Kidney glomerular epithelial cell (primary cell): ENCODE measurements around the gene CENPE.

ENCODE experiments used
- DNase-seq: peaks from one replicate; lab custom pipeline; 2025; lab: John Stamatoyannopoulos, UW

The CENPE gene

DNA sequence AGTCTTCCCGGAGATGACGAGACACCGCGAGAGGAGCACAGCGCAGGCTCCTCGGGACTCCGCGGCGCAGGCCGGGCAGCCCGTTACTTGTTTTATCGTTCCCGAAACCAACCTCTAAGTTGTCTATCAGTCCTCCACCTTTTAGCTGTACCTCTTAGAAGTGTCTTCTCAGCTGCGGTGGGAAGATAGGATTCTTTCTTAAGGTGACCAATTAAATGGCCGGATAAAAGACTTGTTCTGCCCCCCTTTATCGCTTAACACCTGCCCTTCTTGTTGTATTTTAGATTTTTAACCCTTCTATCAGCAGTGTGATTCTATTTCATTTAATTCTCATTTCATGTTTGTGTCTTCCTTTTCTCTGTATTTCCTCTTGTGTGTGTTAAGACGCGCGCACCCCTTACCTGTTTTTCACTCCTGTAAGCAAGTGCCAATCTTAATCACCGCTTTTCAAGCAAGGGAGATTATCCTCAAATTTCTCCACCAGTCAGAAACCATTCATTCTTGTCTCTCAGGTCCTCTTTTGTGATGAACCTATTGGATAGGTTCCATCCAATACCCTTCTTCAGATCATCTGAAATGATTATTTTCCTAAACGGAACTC lies 121.3 kb downstream of the CENPE start, which contains the start of gene SLC9B2:
SLC9B2 (minus strand) TSS at position 15 of the 601 bp plus-strand sequence. CDS start 9,211 bp downstream, outside the sequence.
- no peak for DNase-seq

- peak; percentile 60 for DNase-seq
Measured at GRCh38 chr4:103075894-103076746, 122.0 kb downstream of the CENPE start.

GRCh38 chr4:103075435-103075893 lies 122.7 kb downstream of the CENPE start:
- DNase-seq, result no peak

- no peak for DNase-seq
Measured at GRCh38 chr4:103074744-103075434, 123.3 kb downstream of the CENPE start.

DNA sequence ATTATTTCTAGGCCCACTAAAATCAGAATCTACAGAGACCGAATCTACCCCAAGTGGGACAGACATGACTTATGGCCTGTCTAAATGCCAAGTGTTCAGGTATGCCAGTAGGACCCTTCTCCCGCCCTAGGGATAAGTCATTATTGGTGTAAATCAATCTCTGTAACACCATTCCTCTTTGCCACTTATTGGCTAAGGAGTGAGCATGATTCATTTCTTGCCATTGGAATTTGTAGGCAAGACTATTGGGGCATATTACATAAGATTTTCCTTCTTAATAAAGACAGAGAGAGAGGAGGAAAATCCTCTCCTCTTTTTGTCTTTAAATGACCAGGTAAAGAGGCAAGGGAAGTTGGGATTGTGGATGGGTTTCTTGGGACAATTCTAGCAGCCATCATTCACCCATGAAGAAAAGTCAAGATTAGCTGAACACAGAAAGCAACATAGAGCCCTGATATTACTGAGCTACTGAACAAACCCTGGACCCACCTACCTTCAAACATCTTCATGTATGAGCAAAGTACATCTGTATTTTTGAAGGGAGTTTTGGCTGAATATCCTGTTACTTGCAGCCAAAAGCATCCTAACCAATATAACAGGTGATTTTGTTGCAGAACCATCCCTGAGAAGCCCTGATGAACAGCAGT lies 124.2 kb downstream of the CENPE start:
- no peak for DNase-seq

- DNase-seq, result peak; percentile 47
Measured at GRCh38 chr4:103067841-103068547, 130.1 kb downstream of the CENPE start.

DNA sequence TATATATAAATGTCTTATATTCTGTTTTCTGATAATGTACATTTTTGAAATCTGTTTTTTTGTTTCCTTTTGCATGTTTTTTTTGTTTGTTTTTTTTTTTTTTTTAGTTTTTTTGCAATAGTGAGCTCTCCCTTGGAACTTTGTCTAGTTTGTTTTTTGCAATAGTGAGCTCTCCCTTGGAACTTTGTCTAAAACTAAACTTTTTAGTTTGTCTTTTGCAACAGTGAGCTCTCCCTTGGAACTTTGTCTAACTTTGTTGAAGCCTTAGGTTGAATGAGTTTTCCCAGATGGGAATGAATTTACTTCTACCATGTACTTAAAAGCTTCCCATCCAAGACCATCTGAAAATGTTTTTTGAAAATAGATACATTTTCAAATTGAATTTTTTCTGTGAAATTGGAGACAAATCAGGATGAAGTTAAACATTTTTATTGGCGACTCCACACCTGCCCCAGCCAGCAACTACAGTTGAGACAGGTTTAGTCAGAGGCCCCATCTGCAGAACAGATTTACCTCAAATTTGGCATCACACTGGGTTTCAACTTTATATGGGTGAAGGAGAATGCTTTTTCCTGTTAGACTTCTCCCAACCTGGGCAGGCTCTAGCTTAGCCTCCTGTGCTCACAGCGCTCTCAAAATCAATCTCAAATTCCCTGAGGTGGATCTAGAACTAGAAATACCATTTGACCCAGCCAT lies 137.5 kb downstream of the CENPE start:
- DNase-seq, result no peak
